ENCODE results near the gene B4GALNT1. TPM values are rescaled to one million over a fixed set of nuclear protein-coding genes. Genes with fewer than 3 reads are reported as not detected.

The B4GALNT1 gene
- total and polyA plus RNA-seq, 10 of the 15 experiments (the other 5 are each of a cell fraction or from before 2014, with no cell fraction given): 0.01 to 0.38 (median 0.14) TPM; not detected in 3

DNA sequence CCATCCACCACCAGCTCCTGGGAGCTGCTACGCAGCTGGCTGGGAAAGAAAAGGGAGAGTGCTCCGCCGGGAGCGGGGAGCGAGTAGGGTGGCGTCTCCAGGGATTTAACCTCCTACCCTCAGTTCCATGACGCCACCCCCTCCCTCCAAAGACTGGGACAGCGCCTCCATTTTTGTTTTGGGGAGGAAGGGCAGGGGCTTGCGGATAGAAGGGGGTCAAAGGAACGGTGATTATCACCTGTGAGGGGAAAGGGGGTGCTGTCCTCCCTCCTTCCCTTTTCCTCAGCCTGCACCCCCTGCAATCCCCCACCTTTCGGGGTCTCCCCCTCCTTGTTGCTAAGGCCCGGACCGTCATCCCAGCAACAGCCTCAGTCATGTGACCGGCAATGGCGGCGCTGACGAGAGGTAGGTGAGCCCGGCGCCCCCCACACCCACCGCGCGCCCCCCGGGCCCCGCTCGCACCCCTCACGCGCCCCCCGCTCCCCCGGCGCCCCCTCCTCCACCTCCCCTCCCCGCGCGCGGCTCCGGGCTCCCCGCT lies 28.5 kb downstream of the B4GALNT1 start, which contains the start of gene DTX3:
TSS of gene DTX3 (plus strand) at position 371 of the 538 bp plus-strand sequence. CDS start 1,694 bp downstream, outside the sequence.
- peak within 1 kb of the TSS; percentile 97 for H2AFZ ChIP-seq (ENCODE audit: control insufficient read depth, low read depth, low read length)
- H3K4me2 ChIP-seq (ENCODE audit: control insufficient read depth, insufficient read depth): peak within 1 kb of the TSS; percentile 86
- no peaks in the 10 kb centered on the region for H3K27me3 ChIP-seq (replicated peaks in 1 of 2; ENCODE audit: control insufficient read depth in 2 of 2, insufficient read depth in 2 of 2, low read length in 1 of 2)
- H3K4me3 ChIP-seq: peak within 1 kb of the TSS; percentile 83
- SMC1A ChIA-PET (ENCODE audit: uncharacterized antibody, unreplicated experiment): no interaction called here
- H3K9ac ChIP-seq (ENCODE audit: control insufficient read depth, insufficient read depth, low read length): peak within 1 kb of the TSS; percentile 75
- no peaks in the 10 kb centered on the region for H4K20me1 ChIP-seq (ENCODE audit: control insufficient read depth, insufficient read depth)
- RAD21 ChIA-PET (ENCODE audit: unreplicated experiment): no interaction called here
- CTCF ChIA-PET: no interaction called here
- no peak for FAIRE-seq
- H3K4me1 ChIP-seq (ENCODE audit: control insufficient read depth, insufficient read depth, low read length): peaks cover 4% of the 10 kb centered on the region; the same call in 1 of the 2 replicates
- no peaks in the 10 kb centered on the region for H3K9me3 ChIP-seq (replicated peaks; ENCODE audit: control insufficient read depth, insufficient read depth, low read length)
- WGBS (ENCODE audit: insufficient coverage, insufficient replicate concordance, low lambda C conversion rate, missing lambda C conversion rate): 8% methylated on average over 13 of the region's 36 CpGs
- POLR2A ChIA-PET: interaction anchor here (0.5 to 2.5 kb wide), 3 partner anchors 10 to 87 kb away, joined by 3 to 13 read pairs (median 3); no protein-coding TSS in a partner anchor
- DNase-seq (ENCODE audit: low read depth, low spot score): no peak
- peak within 1 kb of the TSS; percentile 56 for H3K27ac ChIP-seq (ENCODE audit: control insufficient read depth, insufficient read depth)
- H3K79me2 ChIP-seq (ENCODE audit: control insufficient read depth, insufficient read depth, low read length): no peaks in the 10 kb centered on the region
- no TSS peak for BruUV-seq (replicated peaks)
- H3K36me3 ChIP-seq (ENCODE audit: control insufficient read depth in 2 of 2, insufficient read depth in 2 of 2, low read length in 1 of 2): peaks cover 0 to 3% of the 10 kb centered on the region in 2 experiments; a peak in 2 of 4 replicates
- intact Hi-C loops (cut with micrococcal nuclease; ENCODE audit: unreplicated experiment) (no loop called here), in situ Hi-C loops (cut with MboI) (no loop called here)
- ATAC-seq: peak; percentile 71
- TF ChIP-seq FOXM1 (IDR thresholded peaks at IDR 0.05; ENCODE audit: low read depth, low read length) (0 out of 2 replicates have a peak, but pooled peaks have one; percentile 18), ZNF384 (IDR thresholded peaks at IDR 0.05; ENCODE audit: borderline replicate concordance, low read depth, low read length) (no peak), BRCA1 (IDR thresholded peaks at IDR 0.05; ENCODE audit: low read depth, low read length) (no peak), RCOR1 (conservative IDR thresholded peaks at IDR 0.05; ENCODE audit: low read depth, low read length) (no peak), PAX5 (IDR thresholded peaks at IDR 0.05; ENCODE audit: borderline replicate concordance, low read depth, low read length) (no peak), ZNF207 (IDR thresholded peaks at IDR 0.05; ENCODE audit: borderline replicate concordance) (no peak), TAF1 (IDR thresholded peaks at IDR 0.05; ENCODE audit: borderline replicate concordance, low read depth, low read length) (peak; percentile 45; the same call in 1 of the 2 replicates), SUPT20H (IDR thresholded peaks at IDR 0.05; ENCODE audit: borderline replicate concordance, control insufficient read depth, low read depth, low read length) (no peak), CREB1 (IDR thresholded peaks at IDR 0.05; ENCODE audit: low read depth) (peak; percentile 9; the same call in 1 of the 2 replicates), CBFB (IDR thresholded peaks at IDR 0.05; ENCODE audit: low read depth) (no peak), JUND (IDR thresholded peaks at IDR 0.05; ENCODE audit: low read depth, low read length) (no peak), CHD1 (IDR thresholded peaks at IDR 0.05; ENCODE audit: low read depth, low read length) (no peak), ZNF24 (IDR thresholded peaks at IDR 0.05) (no peak), MEF2A (IDR thresholded peaks at IDR 0.05; ENCODE audit: insufficient read depth, low read depth, low read length) (no peak), HCFC1 (IDR thresholded peaks at IDR 0.05; ENCODE audit: low read length) (0 out of 2 replicates have a peak, but pooled peaks have one; percentile 12), STAT1 (conservative IDR thresholded peaks at IDR 0.05) (no peak), NFYB (IDR thresholded peaks at IDR 0.05; ENCODE audit: insufficient read depth, low read depth, low read length) (no peak), RAD51 (IDR thresholded peaks at IDR 0.05) (peak; percentile 58; the same call in 1 of the 2 replicates), MTA3 (IDR thresholded peaks at IDR 0.05; ENCODE audit: borderline replicate concordance, low read length) (no peak), BACH1 (IDR thresholded peaks at IDR 0.05; ENCODE audit: borderline replicate concordance) (no peak), ZBED1 (IDR thresholded peaks at IDR 0.05; ENCODE audit: borderline replicate concordance) (no peak), POLR2A (IDR thresholded peaks at IDR 0.05; ENCODE audit: low read depth, low read length) (peak; percentile 75), WRNIP1 (IDR thresholded peaks at IDR 0.05; ENCODE audit: borderline replicate concordance, low read depth, low read length) (no peak), NR2C1 (IDR thresholded peaks at IDR 0.05) (no peak)
- TF ChIP-seq, protein P1, sequence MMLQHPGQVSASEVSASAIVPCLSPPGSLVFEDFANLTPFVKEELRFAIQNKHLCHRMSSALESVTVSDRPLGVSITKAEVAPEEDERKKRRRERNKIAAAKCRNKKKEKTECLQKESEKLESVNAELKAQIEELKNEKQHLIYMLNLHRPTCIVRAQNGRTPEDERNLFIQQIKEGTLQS (IDR thresholded peaks at IDR 0.05; ENCODE audit: borderline replicate concordance, extremely low read depth, low read depth, low read length): 0 out of 2 replicates have a peak, but pooled peaks have one; percentile 7
- TF ChIP-seq, protein P2, sequence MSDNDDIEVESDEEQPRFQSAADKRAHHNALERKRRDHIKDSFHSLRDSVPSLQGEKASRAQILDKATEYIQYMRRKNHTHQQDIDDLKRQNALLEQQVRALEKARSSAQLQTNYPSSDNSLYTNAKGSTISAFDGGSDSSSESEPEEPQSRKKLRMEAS (IDR thresholded peaks at IDR 0.05; ENCODE audit: low read depth, low read length): no peak
- TF ChIP-seq, protein P3, sequence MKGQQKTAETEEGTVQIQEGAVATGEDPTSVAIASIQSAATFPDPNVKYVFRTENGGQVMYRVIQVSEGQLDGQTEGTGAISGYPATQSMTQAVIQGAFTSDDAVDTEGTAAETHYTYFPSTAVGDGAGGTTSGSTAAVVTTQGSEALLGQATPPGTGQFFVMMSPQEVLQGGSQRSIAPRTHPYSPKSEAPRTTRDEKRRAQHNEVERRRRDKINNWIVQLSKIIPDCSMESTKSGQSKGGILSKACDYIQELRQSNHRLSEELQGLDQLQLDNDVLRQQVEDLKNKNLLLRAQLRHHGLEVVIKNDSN (IDR thresholded peaks at IDR 0.05; ENCODE audit: borderline replicate concordance, extremely low read length, insufficient read depth, low read depth, low read length): peak; percentile 84
